ENCODE measurements around the gene ANKMY1. TPM values are rescaled to one million over a fixed set of nuclear protein-coding genes. Genes with fewer than 3 reads are reported as not detected.

The ANKMY1 gene
- polyA plus RNA-seq, 1 experiment = 2.9 TPM

DNA sequence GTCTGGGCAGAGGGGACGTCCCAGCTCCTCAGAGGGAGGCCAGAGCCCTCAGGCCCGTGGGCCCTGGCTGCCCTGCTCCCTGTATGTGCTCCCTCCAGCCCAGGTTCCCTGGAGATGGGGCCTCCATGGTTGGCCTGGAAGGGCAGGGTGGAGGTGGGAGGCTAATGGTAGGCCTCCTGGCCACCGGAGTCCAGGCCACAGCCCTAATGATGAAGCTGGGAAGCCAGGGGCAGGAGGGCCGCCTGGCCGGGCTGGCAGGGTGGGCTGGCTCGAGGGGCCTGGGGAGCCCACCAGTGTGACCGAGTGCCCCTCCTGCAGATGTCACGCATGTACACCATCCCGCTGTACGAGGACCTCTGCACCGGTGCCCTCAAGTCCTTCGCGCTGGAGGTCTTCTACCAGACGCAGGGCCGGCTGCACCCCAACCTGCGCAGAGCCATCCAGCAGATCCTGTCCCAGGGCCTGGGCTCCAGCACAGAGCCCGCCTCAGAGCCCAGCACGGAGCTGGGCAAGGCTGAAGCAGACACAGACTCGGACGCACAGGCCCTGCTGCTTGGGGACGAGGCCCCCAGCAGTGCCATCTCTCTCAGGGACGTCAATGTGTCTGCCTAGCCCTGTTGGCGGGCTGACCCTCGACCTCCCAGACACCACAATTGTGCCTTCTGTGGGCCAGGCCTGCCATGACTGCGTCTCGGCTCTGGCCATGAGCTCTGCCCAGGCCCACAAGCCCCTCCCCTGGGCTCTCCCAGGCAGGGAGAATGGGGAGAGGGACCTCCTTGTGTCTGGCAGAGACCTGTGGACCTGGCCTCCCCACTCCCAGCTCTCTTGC lies 19.7 kb upstream of the ANKMY1 start:
- no peaks in the 10 kb centered on the region; the same call in 1 of the 2 replicates for H3K9me3 ChIP-seq (ENCODE audit: control insufficient read depth, insufficient read depth, low read length)
- no peak overlapping the region for H3K27ac ChIP-seq (ENCODE audit: low read depth, low read length)
- CTCF ChIA-PET = interaction anchor here (0.6 to 1.4 kb wide), 2 partner anchors 8 to 11 kb away, joined by 3 to 4 read pairs; no protein-coding TSS in a partner anchor
- DNase-seq (ENCODE audit: low read depth, low spot score) = no peak
- no peaks in the 10 kb centered on the region for H3K27me3 ChIP-seq (ENCODE audit: control insufficient read depth, insufficient read depth, low read length)
- POLR2A ChIA-PET = interaction anchor here (2.0 kb wide), 1 partner anchor 9 kb away, joined by 5 read pairs; the partner anchor contains the start of gene CAPN10
- TF ChIP-seq, protein P1, sequence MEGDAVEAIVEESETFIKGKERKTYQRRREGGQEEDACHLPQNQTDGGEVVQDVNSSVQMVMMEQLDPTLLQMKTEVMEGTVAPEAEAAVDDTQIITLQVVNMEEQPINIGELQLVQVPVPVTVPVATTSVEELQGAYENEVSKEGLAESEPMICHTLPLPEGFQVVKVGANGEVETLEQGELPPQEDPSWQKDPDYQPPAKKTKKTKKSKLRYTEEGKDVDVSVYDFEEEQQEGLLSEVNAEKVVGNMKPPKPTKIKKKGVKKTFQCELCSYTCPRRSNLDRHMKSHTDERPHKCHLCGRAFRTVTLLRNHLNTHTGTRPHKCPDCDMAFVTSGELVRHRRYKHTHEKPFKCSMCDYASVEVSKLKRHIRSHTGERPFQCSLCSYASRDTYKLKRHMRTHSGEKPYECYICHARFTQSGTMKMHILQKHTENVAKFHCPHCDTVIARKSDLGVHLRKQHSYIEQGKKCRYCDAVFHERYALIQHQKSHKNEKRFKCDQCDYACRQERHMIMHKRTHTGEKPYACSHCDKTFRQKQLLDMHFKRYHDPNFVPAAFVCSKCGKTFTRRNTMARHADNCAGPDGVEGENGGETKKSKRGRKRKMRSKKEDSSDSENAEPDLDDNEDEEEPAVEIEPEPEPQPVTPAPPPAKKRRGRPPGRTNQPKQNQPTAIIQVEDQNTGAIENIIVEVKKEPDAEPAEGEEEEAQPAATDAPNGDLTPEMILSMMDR (IDR thresholded peaks at IDR 0.05; ENCODE audit: low read depth, low read length) = no peak
- H3K4me3 ChIP-seq (ENCODE audit: low read depth, low read length) = no peak overlapping the region

DNA sequence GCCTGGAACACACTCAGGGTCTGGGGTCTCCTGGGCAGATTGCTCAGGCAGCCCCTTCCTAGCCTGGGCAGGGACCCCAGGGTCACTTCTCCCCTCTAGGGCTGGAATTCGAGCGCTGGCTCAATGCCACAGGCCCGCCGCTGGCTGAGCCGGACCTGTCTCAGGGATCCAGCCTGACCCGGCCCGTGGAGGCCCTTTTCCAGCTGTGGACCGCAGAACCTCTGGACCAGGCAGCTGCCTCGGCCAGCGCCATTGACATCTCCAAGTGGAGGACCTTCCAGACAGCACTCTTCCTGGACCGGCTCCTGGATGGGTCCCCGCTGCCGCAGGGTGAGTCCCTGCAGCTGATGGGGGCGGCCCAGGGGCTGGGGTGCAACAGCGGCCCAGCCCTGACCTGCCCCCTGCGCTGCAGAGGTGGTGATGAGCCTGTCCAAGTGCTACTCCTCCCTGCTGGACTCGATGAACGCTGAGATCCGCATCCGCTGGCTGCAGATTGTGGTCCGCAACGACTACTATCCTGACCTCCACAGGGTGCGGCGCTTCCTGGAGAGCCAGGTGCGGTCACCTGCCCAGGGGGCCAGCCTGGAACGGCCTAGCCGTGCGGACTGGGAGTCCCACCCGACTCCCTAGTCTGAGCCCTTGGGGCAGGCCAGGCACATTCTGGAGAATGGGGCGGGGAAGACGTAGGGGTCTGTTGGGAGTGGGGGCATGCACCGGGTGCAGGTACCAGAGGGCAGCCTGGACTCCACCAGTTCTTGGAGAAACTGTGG lies 18.8 kb upstream of the ANKMY1 start:
- CTCF ChIA-PET = no interaction called here

DNA sequence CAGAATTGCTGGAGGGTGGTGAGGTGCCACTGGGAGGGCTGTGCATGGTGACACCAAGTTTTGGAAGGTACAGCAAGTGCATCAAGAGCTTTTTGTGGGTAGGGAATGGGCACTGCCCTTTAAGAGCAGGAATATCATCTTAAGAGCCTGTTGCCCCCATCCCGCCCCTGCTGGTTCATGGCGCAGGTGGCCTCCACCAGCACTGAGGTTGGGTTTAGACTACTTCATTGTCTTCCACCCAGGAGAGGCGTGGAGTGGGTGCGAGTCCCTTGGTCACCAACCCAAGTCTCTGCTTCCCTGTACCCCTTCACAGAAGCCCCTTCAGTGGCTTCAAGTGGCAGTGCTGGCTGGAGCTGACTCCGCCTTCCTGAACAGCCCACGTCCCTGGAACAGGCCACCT lies 18.2 kb upstream of the ANKMY1 start:
- no peak overlapping the region for H3K27ac ChIP-seq (ENCODE audit: low read depth, low read length)
- TF ChIP-seq, protein P1 (IDR thresholded peaks at IDR 0.05; ENCODE audit: low read depth, low read length) = no peak
- no peak overlapping the region for H3K4me3 ChIP-seq (ENCODE audit: low read depth, low read length)
- ChIA-PET POLR2A (interaction anchor here (2.0 kb wide), 1 partner anchor 10 kb away, joined by 5 read pairs; the partner anchor contains the start of gene CAPN10), CTCF (no interaction called here)
- no peak for DNase-seq (ENCODE audit: low read depth, low spot score)
- no peaks in the 10 kb centered on the region; the same call in 1 of the 2 replicates for H3K9me3 ChIP-seq (ENCODE audit: control insufficient read depth, insufficient read depth, low read length)
- H3K27me3 ChIP-seq (ENCODE audit: control insufficient read depth, insufficient read depth, low read length) = no peaks in the 10 kb centered on the region

More for the DNA sequence above, 18.8 kb upstream of the ANKMY1 start:
- TF ChIP-seq, protein P1 (IDR thresholded peaks at IDR 0.05; ENCODE audit: low read depth, low read length) = no peak
- Histone ChIP-seq H3K9me3 (ENCODE audit: control insufficient read depth, insufficient read depth, low read length) (no peaks in the 10 kb centered on the region; the same call in 1 of the 2 replicates), H3K27me3 (ENCODE audit: control insufficient read depth, insufficient read depth, low read length) (no peaks in the 10 kb centered on the region), H3K4me3 (ENCODE audit: low read depth, low read length) (no peak overlapping the region), H3K27ac (ENCODE audit: low read depth, low read length) (no peak overlapping the region)
- POLR2A ChIA-PET = interaction anchor here (2.0 kb wide), 1 partner anchor 9 kb away, joined by 5 read pairs; the partner anchor contains the start of gene CAPN10
- DNase-seq (ENCODE audit: low read depth, low spot score) = no peak

DNA sequence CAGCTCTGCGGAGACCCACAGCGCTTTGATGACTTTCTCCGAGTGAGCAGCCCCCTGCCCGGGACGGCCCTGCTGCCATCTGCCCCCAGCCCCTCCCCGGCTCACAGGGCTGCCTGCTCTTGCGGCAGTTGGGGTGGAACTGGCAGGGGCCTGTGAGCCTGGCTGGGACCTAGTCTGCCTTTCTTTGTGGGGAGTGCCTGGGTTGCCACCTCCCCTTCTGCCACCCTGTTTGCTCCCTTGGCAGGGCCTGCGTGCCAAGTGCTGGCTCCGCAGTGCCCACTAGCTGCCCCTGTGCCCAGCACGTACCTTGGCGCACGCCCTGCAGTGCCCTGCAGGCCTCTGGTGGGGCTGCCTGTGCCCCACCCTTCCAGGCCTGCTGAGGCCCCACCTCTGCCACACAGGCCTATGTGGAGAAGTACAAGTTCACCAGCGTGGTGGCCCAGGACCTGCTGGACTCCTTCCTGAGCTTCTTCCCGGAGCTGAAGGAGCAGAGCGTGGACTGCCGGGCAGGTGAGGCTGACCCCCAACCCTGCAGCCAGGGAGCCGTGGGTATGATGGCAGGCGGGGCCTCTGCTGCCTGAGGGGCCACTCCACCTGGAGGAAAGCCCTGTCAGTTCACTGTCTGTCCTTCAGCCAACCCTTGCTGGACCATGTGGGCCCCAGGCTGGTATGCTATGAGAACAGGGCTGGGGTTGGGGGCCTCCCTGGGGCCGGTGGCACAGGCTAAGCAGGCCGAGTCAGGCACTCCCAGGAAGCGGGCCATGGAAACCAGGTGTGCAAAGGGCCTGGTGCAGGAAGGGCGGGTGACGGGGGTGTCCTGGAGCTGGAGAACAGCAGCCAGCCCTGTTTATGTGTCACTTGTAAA lies 17.5 kb upstream of the ANKMY1 start:
- ChIA-PET POLR2A (interaction anchor here (2.0 kb wide), 1 partner anchor 11 kb away, joined by 5 read pairs; the partner anchor contains the start of gene CAPN10), CTCF (no interaction called here)

More for the DNA sequence above, 17.5 kb upstream of the ANKMY1 start:
- H3K4me3 ChIP-seq (ENCODE audit: low read depth, low read length) = no peak overlapping the region
- DNase-seq (ENCODE audit: low read depth, low spot score) = no peak
- H3K27me3 ChIP-seq (ENCODE audit: control insufficient read depth, insufficient read depth, low read length) = no peaks in the 10 kb centered on the region
- H3K9me3 ChIP-seq (ENCODE audit: control insufficient read depth, insufficient read depth, low read length) = no peaks in the 10 kb centered on the region; the same call in 1 of the 2 replicates
- no peak overlapping the region for H3K27ac ChIP-seq (ENCODE audit: low read depth, low read length)
- TF ChIP-seq, protein P1 (IDR thresholded peaks at IDR 0.05; ENCODE audit: low read depth, low read length) = no peak

Measured in AG04450 (cell line).